H1 (cell line): ENCODE measurements around the gene ATP11A.

ENCODE experiments used
- CEBPB ChIP-seq: IDR thresholded peaks from 2 replicates; pipeline ENCODE4 v1.6.1; 2012; ENCODE audit warnings: low read depth, low read length
- CTCF ChIP-seq, 3 experiments: IDR thresholded peaks; 1 replicate in 2 of 3; 2 replicates in 1 of 3; pipeline versions ENCODE4 v1.5.1 to v1.6.1; 2011; ENCODE audit warnings: low read length in 3 of 3, mild to moderate bottlenecking in 3 of 3, inconsistent platforms in 2 of 3, low read depth in 1 of 3, moderate library complexity in 1 of 3; ENCODE audit not compliant: insufficient read depth in 1 of 3; ENCODE audit errors: control extremely low read depth in 1 of 3

- TF ChIP-seq CTCF (IDR thresholded peaks at IDR 0.05; ENCODE audit: control extremely low read depth in 1 of 3, insufficient read depth in 1 of 3, low read depth in 1 of 3, low read length in 3 of 3) (no peak), CEBPB (no peak)
These were observed 28.5 kb upstream of the ATP11A start for GRCh38 chr13:112661291-112661690.
